PFSK-1 (cell line): ENCODE results near the gene SATB2. TPM values are rescaled to one million over a fixed set of nuclear protein-coding genes. Genes with fewer than 3 reads are reported as not detected.

Experiments
- FOXP2 ChIP-seq: optimal IDR thresholded peaks from 2 replicates; pipeline ENCODE3; 2011; ENCODE audit warnings: borderline replicate concordance, control low read depth, inconsistent platforms; ENCODE audit not compliant: insufficient read depth; ENCODE audit errors: extremely low read length, extremely low read depth
- POLR2AphosphoS5 ChIP-seq: IDR thresholded peaks from 2 replicates; pipeline ENCODE4 v1.6.1; 2012; ENCODE audit warnings: low read depth, mild to moderate bottlenecking, control low read depth, low read length, moderate library complexity
- SIN3A ChIP-seq: IDR thresholded peaks from 2 replicates; pipeline ENCODE4 v1.6.1; 2012; ENCODE audit warnings: mild to moderate bottlenecking, low read length, moderate library complexity, borderline replicate concordance; ENCODE audit not compliant: insufficient read depth
- TAF1 ChIP-seq: IDR thresholded peaks from 2 replicates; pipeline ENCODE4 v1.6.1; 2012; ENCODE audit warnings: low read length, control low read depth, borderline replicate concordance; ENCODE audit not compliant: insufficient read depth
- polyA plus RNA-seq: library from polyadenylated mRNA; unstranded; fragments of >200 nt; gene quantifications from one replicate; pipeline ENCODE4 v1.2.1, GENCODE V29; 2012; ENCODE audit warnings: low read depth, missing spikeins; ENCODE audit not compliant: insufficient read length
- TF ChIP-seq, protein P1 (sequence below), 2 experiments: IDR thresholded peaks; 2 replicates each; pipeline versions ENCODE4 v1.6.1 to v1.8.0; 2011 to 2012; ENCODE audit warnings: low read depth in 2 of 2, low read length in 2 of 2, control low read depth in 1 of 2, inconsistent platforms in 1 of 2, mild to moderate bottlenecking in 1 of 2, moderate library complexity in 1 of 2; ENCODE audit not compliant: insufficient read depth in 1 of 2

SATB2 gene
- 0.23 TPM for polyA plus RNA-seq

DNA sequence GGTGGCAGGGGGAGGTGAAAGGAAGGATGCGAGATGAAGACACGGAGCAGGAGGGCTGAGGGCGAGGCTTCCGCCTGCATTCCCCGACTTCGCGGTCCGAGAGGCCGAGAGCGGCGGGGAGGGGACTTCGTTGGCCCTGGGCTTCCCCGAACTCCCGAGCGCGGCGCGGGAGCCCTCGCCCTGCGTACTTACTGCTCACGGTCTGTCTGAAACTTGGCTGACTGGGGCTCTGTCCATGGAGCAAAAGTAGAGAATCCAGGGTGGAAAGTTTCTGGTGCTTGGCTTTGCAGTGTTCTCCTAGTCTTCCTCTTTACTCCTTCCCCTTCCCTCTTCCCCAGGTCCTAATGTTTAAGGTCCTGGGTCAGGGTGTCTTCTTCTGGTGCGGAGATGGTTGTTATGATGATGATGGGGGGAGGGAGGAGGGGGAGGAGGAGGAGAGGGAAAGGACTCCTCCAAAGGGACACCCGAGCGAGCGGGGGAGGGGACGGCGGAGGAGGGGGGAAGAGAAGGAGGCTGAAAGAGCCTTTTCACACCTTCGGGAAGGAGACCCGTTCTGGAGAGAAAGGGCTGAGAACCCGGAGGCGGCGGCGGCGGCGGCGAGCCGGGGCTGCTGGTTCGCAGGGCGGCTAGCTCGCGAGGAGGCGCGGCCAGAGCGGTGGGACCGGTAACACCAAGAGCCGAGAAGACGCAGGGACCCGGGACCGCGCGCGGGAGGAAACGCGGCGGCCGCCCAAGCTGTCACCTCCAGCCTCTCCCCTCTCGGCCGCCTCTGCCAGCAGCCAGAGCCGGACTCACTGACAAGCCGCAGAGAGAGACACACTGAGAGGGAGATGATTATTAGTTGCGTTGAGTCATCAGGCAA lies at the start of gene SATB2:
SATB2 (minus strand) TSS at position 793 of the 862 bp plus-strand sequence. CDS start 1,902 bp downstream, outside the sequence.
- TF ChIP-seq SIN3A (no peak), POLR2AphosphoS5 (no peak), FOXP2 (no peak), TAF1 (no peak)
- TF ChIP-seq, protein P1, sequence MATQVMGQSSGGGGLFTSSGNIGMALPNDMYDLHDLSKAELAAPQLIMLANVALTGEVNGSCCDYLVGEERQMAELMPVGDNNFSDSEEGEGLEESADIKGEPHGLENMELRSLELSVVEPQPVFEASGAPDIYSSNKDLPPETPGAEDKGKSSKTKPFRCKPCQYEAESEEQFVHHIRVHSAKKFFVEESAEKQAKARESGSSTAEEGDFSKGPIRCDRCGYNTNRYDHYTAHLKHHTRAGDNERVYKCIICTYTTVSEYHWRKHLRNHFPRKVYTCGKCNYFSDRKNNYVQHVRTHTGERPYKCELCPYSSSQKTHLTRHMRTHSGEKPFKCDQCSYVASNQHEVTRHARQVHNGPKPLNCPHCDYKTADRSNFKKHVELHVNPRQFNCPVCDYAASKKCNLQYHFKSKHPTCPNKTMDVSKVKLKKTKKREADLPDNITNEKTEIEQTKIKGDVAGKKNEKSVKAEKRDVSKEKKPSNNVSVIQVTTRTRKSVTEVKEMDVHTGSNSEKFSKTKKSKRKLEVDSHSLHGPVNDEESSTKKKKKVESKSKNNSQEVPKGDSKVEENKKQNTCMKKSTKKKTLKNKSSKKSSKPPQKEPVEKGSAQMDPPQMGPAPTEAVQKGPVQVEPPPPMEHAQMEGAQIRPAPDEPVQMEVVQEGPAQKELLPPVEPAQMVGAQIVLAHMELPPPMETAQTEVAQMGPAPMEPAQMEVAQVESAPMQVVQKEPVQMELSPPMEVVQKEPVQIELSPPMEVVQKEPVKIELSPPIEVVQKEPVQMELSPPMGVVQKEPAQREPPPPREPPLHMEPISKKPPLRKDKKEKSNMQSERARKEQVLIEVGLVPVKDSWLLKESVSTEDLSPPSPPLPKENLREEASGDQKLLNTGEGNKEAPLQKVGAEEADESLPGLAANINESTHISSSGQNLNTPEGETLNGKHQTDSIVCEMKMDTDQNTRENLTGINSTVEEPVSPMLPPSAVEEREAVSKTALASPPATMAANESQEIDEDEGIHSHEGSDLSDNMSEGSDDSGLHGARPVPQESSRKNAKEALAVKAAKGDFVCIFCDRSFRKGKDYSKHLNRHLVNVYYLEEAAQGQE (IDR thresholded peaks at IDR 0.05; ENCODE audit: insufficient read depth in 1 of 2, low read depth in 2 of 2, low read length in 2 of 2), result no peak

DNA sequence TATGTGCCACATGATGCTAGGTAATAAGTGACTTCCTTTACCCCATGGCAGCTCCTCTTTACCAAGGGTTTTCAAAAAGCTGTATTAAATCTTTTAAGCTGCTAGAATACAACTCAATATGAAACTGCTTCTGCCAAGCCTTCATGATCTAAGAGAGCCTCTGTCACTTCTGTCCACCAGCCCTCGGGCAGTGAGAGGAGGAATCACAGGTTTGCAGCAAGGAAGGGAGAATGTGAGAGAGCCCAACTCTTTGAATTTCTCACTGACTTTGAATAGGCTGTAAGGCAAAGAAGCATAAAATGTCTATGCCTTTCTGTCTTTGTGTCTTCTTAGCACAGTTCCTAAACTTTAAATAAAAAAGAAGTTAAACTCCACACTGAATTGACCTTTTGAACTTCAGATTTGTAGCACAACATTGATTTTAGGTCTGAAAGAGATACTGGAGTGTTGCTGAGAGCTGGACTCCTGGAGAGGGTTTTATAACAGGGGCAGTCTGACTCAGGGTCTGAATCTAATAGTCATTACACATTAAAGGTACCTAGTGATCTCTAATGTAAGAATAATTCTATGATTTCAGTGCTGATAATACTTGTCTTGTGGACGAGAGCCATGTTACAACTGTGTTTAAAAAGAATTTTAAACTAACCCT lies 48.1 kb upstream of the SATB2 start:
- TF ChIP-seq POLR2AphosphoS5 (no peak), TAF1 (no peak), SIN3A (no peak), FOXP2 (no peak)
- TF ChIP-seq, protein P1 (IDR thresholded peaks at IDR 0.05; ENCODE audit: insufficient read depth in 1 of 2, low read depth in 2 of 2, low read length in 2 of 2), result no peak

DNA sequence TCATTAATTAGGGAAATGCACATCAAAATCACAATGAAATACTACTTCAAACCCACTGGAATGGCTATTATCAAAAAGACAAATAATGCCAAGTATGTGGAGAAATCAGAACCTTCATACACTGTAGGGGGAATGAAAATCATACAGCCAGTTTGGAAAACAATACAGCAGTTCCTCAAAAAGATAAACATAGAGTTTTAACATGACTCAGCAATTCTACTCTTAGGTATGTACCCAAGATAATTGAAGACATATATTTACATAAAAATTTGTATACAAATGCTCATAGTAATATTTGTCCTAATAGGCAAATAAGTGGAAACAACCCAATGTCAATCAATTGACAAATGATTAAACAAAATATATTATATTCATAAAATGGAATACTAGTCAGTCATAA lies 45.4 kb upstream of the SATB2 start:
- TF ChIP-seq FOXP2 (no peak), TAF1 (no peak), POLR2AphosphoS5 (no peak), SIN3A (no peak)
- TF ChIP-seq, protein P1 (IDR thresholded peaks at IDR 0.05; ENCODE audit: insufficient read depth in 1 of 2, low read depth in 2 of 2, low read length in 2 of 2), result no peak

DNA sequence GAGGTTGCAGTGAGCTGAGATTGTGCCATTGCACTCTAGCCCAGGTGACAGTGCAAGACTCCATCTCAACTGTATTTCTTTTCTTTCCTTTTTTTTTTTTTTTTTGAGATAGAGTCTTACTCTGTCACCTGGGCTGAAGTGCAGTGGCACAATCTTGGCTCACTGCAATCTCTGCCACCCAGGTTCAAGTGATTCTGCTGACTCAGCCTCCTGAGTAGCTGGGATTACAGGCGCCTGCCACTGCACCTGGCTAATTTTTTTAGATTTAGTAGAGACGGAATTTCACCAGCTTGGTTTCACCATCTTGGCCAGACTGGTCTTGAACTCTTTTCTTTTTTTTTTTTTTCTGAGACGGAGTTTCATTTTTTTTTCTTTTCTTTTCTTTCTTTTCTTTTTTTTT lies 41.3 kb upstream of the SATB2 start:
- TF ChIP-seq TAF1 (no peak), SIN3A (no peak), FOXP2 (no peak), POLR2AphosphoS5 (no peak)
- TF ChIP-seq, protein P1 (IDR thresholded peaks at IDR 0.05; ENCODE audit: insufficient read depth in 1 of 2, low read depth in 2 of 2, low read length in 2 of 2), result no peak
